ENCODE results near the gene TMEM45B.
A peak's percentile ranks its signal among the peaks of the same experiment; 100 is the strongest.
"Not testable (repeated sequence)": the region's sequence is repeated elsewhere in the genome, so short reads cannot be mapped to it uniquely, and the experiment has no call there.

Gene TMEM45B

GRCh38 chr11:129847361-129847760, 31.7 kb downstream of the TMEM45B start:
- not testable (repeated sequence) for H3K9me3 ChIP-seq (ENCODE audit: control insufficient read depth, low read length); H3K4me3 ChIP-seq (ENCODE audit: insufficient read depth, low read depth, low read length); H3K4me1 ChIP-seq (ENCODE audit: control insufficient read depth, insufficient read depth, low read length); H3K36me3 ChIP-seq (ENCODE audit: control insufficient read depth, insufficient read depth, low read length); H3K27ac ChIP-seq (ENCODE audit: insufficient read depth, low read depth, low read length, poor library complexity, severe bottlenecking); H3K27me3 ChIP-seq (ENCODE audit: control insufficient read depth, insufficient read depth, low read length, poor library complexity, severe bottlenecking)
- WGBS, 2 experiments = no CpG with 5 or more reads among the region's 3 CpGs

DNA sequence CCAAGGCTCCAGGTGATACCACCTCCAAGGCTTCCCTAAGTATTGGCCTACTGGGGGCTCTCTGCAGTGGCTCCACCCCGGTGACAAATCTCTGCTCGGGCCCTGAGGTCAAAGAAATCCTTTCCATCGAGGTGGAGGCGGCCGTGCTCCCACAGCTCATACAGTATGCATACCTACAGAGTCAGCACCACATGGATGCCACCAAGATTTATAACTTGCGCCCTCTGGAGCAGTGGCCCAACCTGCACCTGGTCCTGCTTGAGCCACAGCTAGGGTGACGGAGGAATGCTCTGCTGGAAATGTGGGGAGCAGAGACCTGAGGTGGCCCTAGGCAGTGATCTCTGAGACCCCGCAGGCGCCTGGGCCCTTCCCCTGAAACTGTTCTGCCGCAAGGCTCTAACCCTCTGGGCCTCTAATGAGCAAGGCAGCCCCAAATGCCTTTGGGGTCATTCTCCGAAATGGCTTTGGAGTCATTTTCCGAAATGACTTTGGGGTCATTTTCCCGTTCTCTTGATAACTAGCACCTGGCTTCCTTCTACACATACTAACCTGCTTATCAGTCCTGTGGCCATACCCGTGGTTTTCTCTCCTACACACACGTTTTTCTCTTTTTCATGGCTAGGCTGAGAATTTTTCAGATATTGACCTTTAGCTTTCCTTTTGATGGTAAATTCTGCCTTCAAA, 33.9 kb downstream of the TMEM45B start:
- no peaks in the 10 kb centered on the region for H3K9me3 ChIP-seq (ENCODE audit: control insufficient read depth, low read length)
- H3K4me3 ChIP-seq (ENCODE audit: insufficient read depth, low read depth, low read length) = no peak overlapping the region
- no peaks in the 10 kb centered on the region for H3K27me3 ChIP-seq (ENCODE audit: control insufficient read depth, insufficient read depth, low read length, poor library complexity, severe bottlenecking)
- no peaks in the 10 kb centered on the region for H3K36me3 ChIP-seq (ENCODE audit: control insufficient read depth, insufficient read depth, low read length)
- no peaks in the 10 kb centered on the region for H3K4me1 ChIP-seq (ENCODE audit: control insufficient read depth, insufficient read depth, low read length)
- WGBS, 2 experiments = 92 to 93% methylated on average over 15 of the region's 15 CpGs
- no peak overlapping the region for H3K27ac ChIP-seq (ENCODE audit: insufficient read depth, low read depth, low read length, poor library complexity, severe bottlenecking)

DNA sequence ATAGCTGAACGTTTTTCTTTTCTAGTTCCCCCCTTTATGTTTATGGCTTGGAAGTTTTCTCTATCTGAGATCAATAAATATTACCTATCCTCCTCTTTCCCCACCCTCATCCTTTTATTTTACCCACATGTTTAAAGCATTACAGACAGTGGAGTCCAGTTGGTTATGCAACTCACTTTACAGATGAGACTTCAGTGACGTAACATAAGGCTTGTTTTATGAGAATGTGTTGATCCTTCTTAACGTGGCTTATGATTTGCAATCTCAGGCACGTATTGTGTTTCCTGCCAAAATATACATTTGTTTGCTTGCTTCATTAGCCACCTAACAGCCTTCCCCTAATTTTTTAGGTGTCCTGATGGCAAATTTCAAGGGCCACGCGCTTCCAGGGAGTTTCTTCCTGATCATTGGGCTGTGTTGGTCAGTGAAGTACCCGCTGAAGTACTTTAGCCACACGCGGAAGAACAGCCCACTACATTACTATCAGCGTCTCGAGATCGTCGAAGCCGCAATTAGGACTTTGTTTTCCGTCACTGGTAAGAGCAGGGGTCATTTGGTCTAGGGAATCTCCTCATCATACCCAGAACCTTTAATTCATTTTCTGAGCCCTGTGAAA, 36.6 kb downstream of the TMEM45B start:
- H3K36me3 ChIP-seq (ENCODE audit: control insufficient read depth, insufficient read depth, low read length) = no peaks in the 10 kb centered on the region
- 92% methylated on average over 14 to 15 of the region's 15 CpGs for WGBS, 2 experiments
- H3K27me3 ChIP-seq (ENCODE audit: control insufficient read depth, insufficient read depth, low read length, poor library complexity, severe bottlenecking) = no peaks in the 10 kb centered on the region

GRCh38 chr11:129853518-129854231, 38.0 kb downstream of the TMEM45B start:
- no peaks in the 10 kb centered on the region for H3K27me3 ChIP-seq (ENCODE audit: control insufficient read depth, insufficient read depth, low read length, poor library complexity, severe bottlenecking)
- WGBS, 2 experiments = 82% methylated on average over 10 of the region's 10 CpGs
- H3K36me3 ChIP-seq (ENCODE audit: control insufficient read depth, insufficient read depth, low read length) = no peaks in the 10 kb centered on the region
- H3K27ac ChIP-seq (ENCODE audit: insufficient read depth, low read depth, low read length, poor library complexity, severe bottlenecking) = no peak overlapping the region
- H3K4me3 ChIP-seq (ENCODE audit: insufficient read depth, low read depth, low read length) = no peak overlapping the region
- no peaks in the 10 kb centered on the region for H3K4me1 ChIP-seq (ENCODE audit: control insufficient read depth, insufficient read depth, low read length)
- no peaks in the 10 kb centered on the region for H3K9me3 ChIP-seq (ENCODE audit: control insufficient read depth, low read length)

More for the DNA sequence above, 36.6 kb downstream of the TMEM45B start:
- H3K27ac ChIP-seq (ENCODE audit: insufficient read depth, low read depth, low read length, poor library complexity, severe bottlenecking) = no peak overlapping the region
- no peak overlapping the region for H3K4me3 ChIP-seq (ENCODE audit: insufficient read depth, low read depth, low read length)
- H3K4me1 ChIP-seq (ENCODE audit: control insufficient read depth, insufficient read depth, low read length) = no peaks in the 10 kb centered on the region
- no peaks in the 10 kb centered on the region for H3K9me3 ChIP-seq (ENCODE audit: control insufficient read depth, low read length)

GRCh38 chr11:129854232-129854805, 38.7 kb downstream of the TMEM45B start:
- Histone ChIP-seq H3K27me3 (ENCODE audit: control insufficient read depth, insufficient read depth, low read length, poor library complexity, severe bottlenecking) (no peaks in the 10 kb centered on the region), H3K4me1 (ENCODE audit: control insufficient read depth, insufficient read depth, low read length) (no peaks in the 10 kb centered on the region), H3K9me3 (ENCODE audit: control insufficient read depth, low read length) (no peaks in the 10 kb centered on the region), H3K4me3 (ENCODE audit: insufficient read depth, low read depth, low read length) (no peak overlapping the region), H3K27ac (ENCODE audit: insufficient read depth, low read depth, low read length, poor library complexity, severe bottlenecking) (no peak overlapping the region), H3K36me3 (ENCODE audit: control insufficient read depth, insufficient read depth, low read length) (no peaks in the 10 kb centered on the region)
- WGBS, 2 experiments = 90 to 94% methylated on average over 6 to 7 of the region's 7 CpGs

DNA sequence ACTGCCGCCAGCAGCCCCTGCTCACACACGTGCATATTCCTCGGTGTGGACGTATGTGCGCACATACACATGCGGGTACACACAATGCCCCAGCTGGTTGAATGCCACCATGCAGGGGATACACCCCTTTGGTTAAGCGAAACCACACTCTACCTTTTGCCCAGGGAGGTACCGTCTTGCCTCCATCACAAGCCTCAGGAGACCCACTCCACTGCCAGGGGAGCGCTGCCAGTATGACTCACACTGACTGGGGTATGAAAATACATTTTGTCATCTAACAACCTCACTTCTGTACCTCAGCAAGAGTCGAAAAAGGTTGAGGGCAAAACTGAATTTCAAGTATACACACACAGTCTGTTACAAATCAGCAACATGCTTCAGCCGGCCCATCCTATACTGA, 39.4 kb downstream of the TMEM45B start:
- no peaks in the 10 kb centered on the region for H3K27me3 ChIP-seq (ENCODE audit: control insufficient read depth, insufficient read depth, low read length, poor library complexity, severe bottlenecking)
- no peak overlapping the region for H3K27ac ChIP-seq (ENCODE audit: insufficient read depth, low read depth, low read length, poor library complexity, severe bottlenecking)
- no peaks in the 10 kb centered on the region for H3K9me3 ChIP-seq (ENCODE audit: control insufficient read depth, low read length)
- H3K4me3 ChIP-seq (ENCODE audit: insufficient read depth, low read depth, low read length) = no peak overlapping the region
- no peaks in the 10 kb centered on the region for H3K4me1 ChIP-seq (ENCODE audit: control insufficient read depth, insufficient read depth, low read length)
- WGBS, 2 experiments = 89 to 90% methylated on average over 11 of the region's 11 CpGs
- H3K36me3 ChIP-seq (ENCODE audit: control insufficient read depth, insufficient read depth, low read length) = peaks cover 4% of the 10 kb centered on the region

DNA sequence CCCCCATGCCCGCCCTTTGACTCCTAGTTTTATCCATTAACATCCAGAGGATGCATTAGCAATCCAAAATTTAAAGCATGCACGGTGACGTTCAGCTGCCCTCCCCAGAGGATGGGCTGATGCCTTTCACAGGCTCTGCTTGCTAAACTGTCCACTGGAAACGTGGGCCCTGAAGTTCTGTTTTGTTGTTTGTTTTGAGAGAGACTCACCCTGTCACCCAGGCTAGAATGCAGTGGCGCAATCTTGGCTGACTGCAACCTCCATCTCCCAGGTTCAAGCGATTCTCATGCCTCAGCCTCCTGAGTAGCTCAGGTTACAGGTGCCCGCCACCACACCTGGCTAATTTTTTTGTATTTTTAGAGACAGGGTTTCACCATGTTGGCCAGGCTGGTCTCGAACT, 40.4 kb downstream of the TMEM45B start:
- Histone ChIP-seq H3K9me3 (ENCODE audit: control insufficient read depth, low read length) (no peaks in the 10 kb centered on the region), H3K27me3 (ENCODE audit: control insufficient read depth, insufficient read depth, low read length, poor library complexity, severe bottlenecking) (no peaks in the 10 kb centered on the region), H3K4me3 (ENCODE audit: insufficient read depth, low read depth, low read length) (no peak overlapping the region), H3K36me3 (ENCODE audit: control insufficient read depth, insufficient read depth, low read length) (peaks cover 9% of the 10 kb centered on the region), H3K4me1 (ENCODE audit: control insufficient read depth, insufficient read depth, low read length) (no peaks in the 10 kb centered on the region), H3K27ac (ENCODE audit: insufficient read depth, low read depth, low read length, poor library complexity, severe bottlenecking) (no peak overlapping the region)
- 85 to 88% methylated on average over 8 of the region's 8 CpGs for WGBS, 2 experiments

DNA sequence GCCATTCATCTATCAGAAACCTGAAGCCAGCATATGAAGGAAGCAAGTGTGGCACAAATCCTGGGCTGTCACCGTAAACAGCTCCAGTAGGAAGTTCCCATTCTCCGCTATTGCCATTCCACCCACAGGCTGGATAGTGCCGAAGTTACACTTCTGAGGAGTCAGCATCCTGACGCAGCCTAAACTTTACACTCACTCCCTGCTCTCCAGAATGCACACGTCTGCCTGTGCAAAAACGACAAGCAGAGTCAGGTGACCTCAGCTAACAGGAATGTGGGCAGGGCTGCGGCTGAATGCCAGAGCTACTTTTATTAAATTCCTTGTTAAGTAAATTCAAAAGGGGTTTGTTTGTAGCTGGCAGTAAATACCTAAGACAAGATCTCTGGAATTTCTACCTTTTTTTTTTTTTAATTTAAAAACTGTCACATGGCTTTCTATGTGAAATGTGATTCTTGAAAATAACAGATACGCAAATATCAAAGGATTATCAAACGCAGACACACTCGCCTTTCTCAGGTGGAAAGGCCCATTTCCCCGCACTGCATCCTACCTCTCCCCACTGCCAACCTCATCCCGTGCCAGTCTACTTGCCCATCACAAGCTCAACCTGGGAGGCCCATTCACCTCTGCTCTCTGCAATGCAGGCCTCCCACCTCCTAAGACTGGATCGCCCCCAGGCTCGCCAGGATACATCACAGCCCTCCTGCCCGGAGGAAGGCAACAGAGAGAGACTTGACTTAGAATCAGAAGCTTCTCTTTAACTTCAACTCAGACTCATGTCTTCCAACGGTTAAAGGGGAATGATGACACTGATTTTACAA, 46.3 kb downstream of the TMEM45B start:
- no peak overlapping the region for H3K4me3 ChIP-seq (ENCODE audit: insufficient read depth, low read depth, low read length)
- H3K36me3 ChIP-seq (ENCODE audit: control insufficient read depth, insufficient read depth, low read length) = peaks cover 41% of the 10 kb centered on the region
- WGBS, 2 experiments = 79 to 82% methylated on average over 16 of the region's 16 CpGs
- H3K4me1 ChIP-seq (ENCODE audit: control insufficient read depth, insufficient read depth, low read length) = no peaks in the 10 kb centered on the region
- peak overlapping the region; percentile 52 for H3K27ac ChIP-seq (ENCODE audit: insufficient read depth, low read depth, low read length, poor library complexity, severe bottlenecking)
- no peaks in the 10 kb centered on the region for H3K9me3 ChIP-seq (ENCODE audit: control insufficient read depth, low read length)
- H3K27me3 ChIP-seq (ENCODE audit: control insufficient read depth, insufficient read depth, low read length, poor library complexity, severe bottlenecking) = no peaks in the 10 kb centered on the region

GRCh38 chr11:129864811-129865210, 49.2 kb downstream of the TMEM45B start:
- Histone ChIP-seq H3K36me3 (ENCODE audit: control insufficient read depth, insufficient read depth, low read length) (peaks cover 59% of the 10 kb centered on the region), H3K27me3 (ENCODE audit: control insufficient read depth, insufficient read depth, low read length, poor library complexity, severe bottlenecking) (no peaks in the 10 kb centered on the region), H3K9me3 (ENCODE audit: control insufficient read depth, low read length) (no peaks in the 10 kb centered on the region), H3K27ac (ENCODE audit: insufficient read depth, low read depth, low read length, poor library complexity, severe bottlenecking) (no peak overlapping the region), H3K4me1 (ENCODE audit: control insufficient read depth, insufficient read depth, low read length) (no peaks in the 10 kb centered on the region), H3K4me3 (ENCODE audit: insufficient read depth, low read depth, low read length) (no peak overlapping the region)
- WGBS, 2 experiments = 94 to 96% methylated on average over 5 of the region's 5 CpGs
